ENCODE data around the gene AP1AR. TPM values are rescaled to one million over a fixed set of nuclear protein-coding genes. Genes with fewer than 3 reads are reported as not detected.

AP1AR gene
- total RNA-seq, 2 experiments from 2014 or later, result 18.2 to 39.2 TPM

DNA sequence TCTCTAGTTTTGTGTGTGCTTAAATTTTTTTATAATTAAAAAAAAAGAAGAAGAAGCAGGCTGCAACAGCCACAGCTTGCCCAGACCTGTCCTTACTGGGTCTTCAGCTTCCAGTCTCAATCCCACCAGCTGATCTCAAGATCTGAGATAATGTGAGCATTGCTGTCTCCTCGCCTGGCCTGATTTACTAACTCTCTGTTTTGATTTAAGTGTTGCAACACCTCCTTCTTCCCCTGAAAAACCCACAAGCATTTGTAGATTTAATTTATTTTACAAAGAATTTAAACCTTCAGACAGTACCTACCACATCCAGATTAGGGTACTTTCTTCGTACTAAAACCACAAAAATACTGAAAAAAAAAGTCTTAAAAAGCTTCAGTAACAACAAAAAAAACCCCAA, 48.3 kb upstream of the AP1AR start:
- Histone ChIP-seq H4K20me1 (ENCODE audit: insufficient read depth, low read length) (no peaks in the 10 kb centered on the region), H2AFZ (ENCODE audit: low read length) (no peak overlapping the region), H3K79me2 (ENCODE audit: insufficient read depth, low read depth, low read length) (no peaks in the 10 kb centered on the region), H3K9me3 (ENCODE audit: low read length) (no peaks in the 10 kb centered on the region), H3K36me3 (ENCODE audit: insufficient read depth, low read length) (peaks cover 4% of the 10 kb centered on the region; the same call in 1 of the 2 replicates), H3K4me3 (ENCODE audit: low read depth, low read length, poor library complexity, severe bottlenecking) (no peak overlapping the region), H3K4me1 (ENCODE audit: insufficient read depth, low read length, poor library complexity, severe bottlenecking) (no peaks in the 10 kb centered on the region), H3K27ac (ENCODE audit: low read depth, low read length, poor library complexity, severe bottlenecking) (no peak overlapping the region), H3K9me2 (ENCODE audit: insufficient read depth, low read length) (no peaks in the 10 kb centered on the region), H3K4me2 (ENCODE audit: low read length) (no peak overlapping the region)
- no peak for DNase-seq (ENCODE audit: low spot score)
- intact Hi-C loops (cut with micrococcal nuclease; ENCODE audit: unreplicated experiment), result no loop called here
- ChIA-PET CTCF (ENCODE audit: unreplicated experiment) (no interaction called here), POLR2A (interaction anchor here (0.6 to 1.2 kb wide), 2 partner anchors 15 to 33 kb away, joined by 3 to 4 read pairs; no protein-coding TSS in a partner anchor)
- BruUV-seq (replicated peaks), result no TSS peak
- TF ChIP-seq, protein P1, sequence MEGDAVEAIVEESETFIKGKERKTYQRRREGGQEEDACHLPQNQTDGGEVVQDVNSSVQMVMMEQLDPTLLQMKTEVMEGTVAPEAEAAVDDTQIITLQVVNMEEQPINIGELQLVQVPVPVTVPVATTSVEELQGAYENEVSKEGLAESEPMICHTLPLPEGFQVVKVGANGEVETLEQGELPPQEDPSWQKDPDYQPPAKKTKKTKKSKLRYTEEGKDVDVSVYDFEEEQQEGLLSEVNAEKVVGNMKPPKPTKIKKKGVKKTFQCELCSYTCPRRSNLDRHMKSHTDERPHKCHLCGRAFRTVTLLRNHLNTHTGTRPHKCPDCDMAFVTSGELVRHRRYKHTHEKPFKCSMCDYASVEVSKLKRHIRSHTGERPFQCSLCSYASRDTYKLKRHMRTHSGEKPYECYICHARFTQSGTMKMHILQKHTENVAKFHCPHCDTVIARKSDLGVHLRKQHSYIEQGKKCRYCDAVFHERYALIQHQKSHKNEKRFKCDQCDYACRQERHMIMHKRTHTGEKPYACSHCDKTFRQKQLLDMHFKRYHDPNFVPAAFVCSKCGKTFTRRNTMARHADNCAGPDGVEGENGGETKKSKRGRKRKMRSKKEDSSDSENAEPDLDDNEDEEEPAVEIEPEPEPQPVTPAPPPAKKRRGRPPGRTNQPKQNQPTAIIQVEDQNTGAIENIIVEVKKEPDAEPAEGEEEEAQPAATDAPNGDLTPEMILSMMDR (conservative IDR thresholded peaks at IDR 0.05; ENCODE audit: low read length), result no peak

DNA sequence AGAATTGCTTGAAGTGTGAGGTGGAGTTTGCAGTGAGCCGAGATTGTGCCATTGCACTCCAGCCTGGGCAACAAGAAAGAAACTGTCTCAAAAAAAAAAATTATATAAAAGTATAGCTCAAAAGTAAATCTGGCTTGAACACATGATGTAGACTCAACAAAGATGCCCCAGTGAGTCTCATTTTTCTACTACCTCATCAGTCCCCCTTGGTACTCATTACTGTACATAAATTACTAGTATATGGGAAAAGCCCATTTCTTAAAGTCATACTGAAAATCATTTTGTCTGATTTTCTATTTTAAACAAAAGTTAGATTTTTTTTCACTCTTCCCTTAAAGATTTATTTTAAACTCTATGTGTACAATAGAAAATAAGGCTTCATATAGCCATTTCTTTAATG, 47.1 kb upstream of the AP1AR start:
- H3K4me1 ChIP-seq (ENCODE audit: insufficient read depth, low read length, poor library complexity, severe bottlenecking), result no peaks in the 10 kb centered on the region
- peaks cover 5% of the 10 kb centered on the region; the same call in 1 of the 2 replicates for H3K36me3 ChIP-seq (ENCODE audit: insufficient read depth, low read length)
- H3K4me3 ChIP-seq (ENCODE audit: low read depth, low read length, poor library complexity, severe bottlenecking), result no peak overlapping the region
- intact Hi-C loops (cut with micrococcal nuclease; ENCODE audit: unreplicated experiment), result no loop called here
- H3K4me2 ChIP-seq (ENCODE audit: low read length), result no peak overlapping the region
- no peaks in the 10 kb centered on the region for H3K9me3 ChIP-seq (ENCODE audit: low read length)
- no peaks in the 10 kb centered on the region for H3K79me2 ChIP-seq (ENCODE audit: insufficient read depth, low read depth, low read length)
- no peaks in the 10 kb centered on the region for H3K9me2 ChIP-seq (ENCODE audit: insufficient read depth, low read length)
- CTCF ChIA-PET (ENCODE audit: unreplicated experiment), result no interaction called here
- no peak overlapping the region for H2AFZ ChIP-seq (ENCODE audit: low read length)
- DNase-seq (ENCODE audit: low spot score), result no peak
- H4K20me1 ChIP-seq (ENCODE audit: insufficient read depth, low read length), result no peaks in the 10 kb centered on the region
- no peak overlapping the region for H3K27ac ChIP-seq (ENCODE audit: low read depth, low read length, poor library complexity, severe bottlenecking)
- BruUV-seq (replicated peaks), result no TSS peak
- POLR2A ChIA-PET, result interaction anchor here (0.8 to 0.9 kb wide), 2 partner anchors 12 to 85 kb away, joined by 3 read pairs; no protein-coding TSS in a partner anchor
- TF ChIP-seq, protein P1 (conservative IDR thresholded peaks at IDR 0.05; ENCODE audit: low read length), result no peak
- TF ChIP-seq EZH2phosphoT487 (IDR thresholded peaks at IDR 0.05; ENCODE audit: borderline replicate concordance, low read depth, low read length), result no peak

DNA sequence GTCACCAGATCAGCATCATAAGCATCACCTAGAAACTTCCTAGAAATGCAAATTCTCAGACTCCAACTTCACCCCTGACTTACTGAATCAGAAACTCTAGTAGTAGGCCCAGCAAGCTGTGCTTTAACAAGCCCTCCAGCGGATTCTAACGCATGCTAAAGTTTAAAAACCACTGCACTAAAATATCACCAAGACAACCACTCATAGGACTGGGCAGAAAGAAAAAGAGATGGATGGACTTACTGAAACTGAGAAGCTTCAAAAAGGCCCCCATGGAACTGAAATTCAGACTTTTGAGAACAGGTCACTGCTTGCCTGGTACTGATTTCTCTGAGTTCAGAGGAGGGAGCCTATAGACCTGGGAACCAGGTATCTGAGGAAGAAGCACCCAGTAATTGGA, 46.3 kb upstream of the AP1AR start:
- no peaks in the 10 kb centered on the region for H4K20me1 ChIP-seq (ENCODE audit: insufficient read depth, low read length)
- no peaks in the 10 kb centered on the region for H3K4me1 ChIP-seq (ENCODE audit: insufficient read depth, low read length, poor library complexity, severe bottlenecking)
- H3K4me3 ChIP-seq (ENCODE audit: low read depth, low read length, poor library complexity, severe bottlenecking), result no peak overlapping the region
- H3K36me3 ChIP-seq (ENCODE audit: insufficient read depth, low read length), result peaks cover 7% of the 10 kb centered on the region; the same call in 1 of the 2 replicates
- TF ChIP-seq, protein P1 (conservative IDR thresholded peaks at IDR 0.05; ENCODE audit: low read length), result no peak
- TF ChIP-seq EZH2phosphoT487 (IDR thresholded peaks at IDR 0.05; ENCODE audit: borderline replicate concordance, low read depth, low read length), result no peak
- intact Hi-C loops (cut with micrococcal nuclease; ENCODE audit: unreplicated experiment), result loop anchor here (5.0 kb wide), 1 partner anchor 83 kb away; no protein-coding TSS in a partner anchor
- POLR2A ChIA-PET, result interaction anchor here (0.5 to 0.9 kb wide), 2 partner anchors 86 to 383 kb away, joined by 3 to 4 read pairs; no protein-coding TSS in a partner anchor
- CTCF ChIA-PET (ENCODE audit: unreplicated experiment), result no interaction called here
- no peaks in the 10 kb centered on the region for H3K9me2 ChIP-seq (ENCODE audit: insufficient read depth, low read length)
- BruUV-seq (replicated peaks), result no TSS peak
- H3K27ac ChIP-seq (ENCODE audit: low read depth, low read length, poor library complexity, severe bottlenecking), result no peak overlapping the region
- H3K79me2 ChIP-seq (ENCODE audit: insufficient read depth, low read depth, low read length), result no peaks in the 10 kb centered on the region
- H3K9me3 ChIP-seq (ENCODE audit: low read length), result no peaks in the 10 kb centered on the region
- no peak overlapping the region for H2AFZ ChIP-seq (ENCODE audit: low read length)
- H3K4me2 ChIP-seq (ENCODE audit: low read length), result no peak overlapping the region
- no peak for DNase-seq (ENCODE audit: low spot score)

Data from OCI-LY7 (cell line).